HCT116 (cell line): ENCODE results near the gene BNIP5. TPM values are rescaled to one million over a fixed set of nuclear protein-coding genes. Genes with fewer than 3 reads are reported as not detected.

Source experiments
- ATAC-seq: fragments of 200-7000 bp; cut with Tn5 transposase; 2 replicates; pipeline ENCODE4 v1.9.1; 2020; ENCODE audit warnings: mild to moderate bottlenecking, moderate library complexity
- BruUV-seq: library from RNA; stranded (reverse); fragments of 400-500 nt; replicated peaks from 2 replicates; lab custom pipeline; 2021; lab: Mats Ljungman, UMichigan
- CTCF ChIA-PET: fragments of 300-600 bp; sonication (Branson Sonifier 250); formaldehyde crosslinking; loops from one replicate; lab custom pipeline; 2021; ENCODE audit warnings: antibody characterized with exemption; lab: Charles Lee
- POLR2A ChIA-PET: fragments of 300-600, 350-600 bp; sonication (Branson Sonifier 250); formaldehyde crosslinking; loops from one replicate; lab custom pipeline; 2021; ENCODE audit warnings: antibody characterized with exemption; lab: Charles Lee
- RAD21 ChIA-PET, 2 experiments: fragments of 300-600 bp; sonication (Branson Sonifier 250); formaldehyde crosslinking; loops; one replicate each; lab custom pipeline; 2023; ENCODE audit warnings: low total read pairs in 2 of 2; ENCODE audit not compliant: uncharacterized antibody in 2 of 2, unreplicated experiment in 2 of 2, low non-redundant PET in 1 of 2; lab: Charles Lee
- DNase-seq: peaks from one replicate; pipeline ENCODE4 v3.0.0-alpha.2; 2010; ENCODE audit warnings: low read depth, low spot score
- H2AFZ ChIP-seq: fragments of 200-600 bp; shearing (Covaris generic), sonication (generic); 2 replicates; pipeline ENCODE4 v1.6.1; 2017; ENCODE audit warnings: low read depth, mixed run types, mixed read lengths, antibody characterized with exemption, low read length; ENCODE audit not compliant: poor library complexity, severe bottlenecking
- H3K27ac ChIP-seq: 2 replicates; pipeline ENCODE4 v1.5.1; 2012; ENCODE audit warnings: low read depth, low read length
- H3K27me3 ChIP-seq: fragments of 200-600 bp; sonication (generic); 2 replicates; pipeline ENCODE4 v1.6.1; 2016; ENCODE audit warnings: mixed run types, low read length, mixed read lengths; ENCODE audit not compliant: insufficient read depth
- H3K36me3 ChIP-seq, 2 experiments: fragments of 200-500 bp in 1 of 2; fragments of 200-600 bp in 1 of 2; sonication (Bioruptor generic) in 1 of 2; sonication (generic) in 1 of 2; 2 replicates each; pipeline versions ENCODE4 v1.5.1 to v1.6.1; 2014 to 2016; ENCODE audit warnings: low read length in 2 of 2, inconsistent platforms in 1 of 2, mixed read lengths in 1 of 2, mixed run types in 1 of 2; ENCODE audit not compliant: insufficient read depth in 2 of 2, control insufficient read depth in 1 of 2
- H3K4me1 ChIP-seq, 2 experiments: fragments of 200-600 bp in 1 of 2; sonication (generic) in 1 of 2; 2 replicates each; pipeline versions ENCODE4 v1.5.1 to v1.6.1; 2012 to 2017; ENCODE audit warnings: low read length in 2 of 2, inconsistent platforms in 1 of 2, mild to moderate bottlenecking in 1 of 2, mixed read lengths in 1 of 2, mixed run types in 1 of 2, moderate library complexity in 1 of 2; ENCODE audit not compliant: insufficient read depth in 2 of 2, control insufficient read depth in 1 of 2
- H3K4me2 ChIP-seq: fragments of 200-600 bp; sonication (generic); 2 replicates; pipeline ENCODE4 v1.6.1; 2017; ENCODE audit warnings: mixed run types, low read length, mixed read lengths
- H3K4me3 ChIP-seq, 2 experiments: fragments of 200-600 bp in 1 of 2; sonication (generic) in 1 of 2; replicated peaks in 1 of 2; 2 replicates each; pipeline ENCODE4 v1.5.1; 2011 to 2016; ENCODE audit warnings: low read length in 2 of 2, control low read depth in 1 of 2, low read depth in 1 of 2, mild to moderate bottlenecking in 1 of 2, mixed read lengths in 1 of 2, mixed run types in 1 of 2
- H3K79me2 ChIP-seq: fragments of 200-600 bp; sonication (generic); 2 replicates; pipeline ENCODE4 v1.6.1; 2017; ENCODE audit warnings: mild to moderate bottlenecking, mixed run types, low read length, moderate library complexity, mixed read lengths; ENCODE audit not compliant: insufficient read depth
- H3K9ac ChIP-seq: fragments of 200-600 bp; sonication (generic); 2 replicates; pipeline ENCODE4 v1.6.1; 2016; ENCODE audit warnings: low read length, mixed read lengths
- H3K9me2 ChIP-seq: fragments of 200-600 bp; sonication (generic), shearing (Covaris generic); 2 replicates; pipeline ENCODE4 v1.6.1; 2017; ENCODE audit warnings: mixed run types, mild to moderate bottlenecking, moderate library complexity; ENCODE audit not compliant: insufficient read depth
- H3K9me3 ChIP-seq, 2 experiments: fragments of 200-500 bp in 1 of 2; fragments of 200-600 bp in 1 of 2; sonication (Bioruptor generic) in 1 of 2; sonication (generic) in 1 of 2; 2 replicates each; pipeline ENCODE4 v1.6.1; 2014 to 2017; ENCODE audit warnings: low read length in 2 of 2, mixed read lengths in 2 of 2, inconsistent platforms in 1 of 2, low read depth in 1 of 2, mild to moderate bottlenecking in 1 of 2, mixed run types in 1 of 2, moderate library complexity in 1 of 2; ENCODE audit not compliant: control insufficient read depth in 1 of 2, insufficient read depth in 1 of 2
- H4K20me1 ChIP-seq: fragments of 200-600 bp; sonication (generic), shearing (Covaris generic); 2 replicates; pipeline ENCODE4 v1.6.1; 2017; ENCODE audit warnings: mixed run types, mild to moderate bottlenecking, moderate library complexity; ENCODE audit not compliant: insufficient read depth
- CBX3 ChIP-seq: IDR thresholded peaks from 2 replicates; pipeline ENCODE4 v1.6.1; 2012; ENCODE audit warnings: low read depth
- CTCF ChIP-seq, 3 experiments: fragments of 200-600 bp in 1 of 3; sonication (generic) in 1 of 3; IDR thresholded peaks in 2 of 3; conservative IDR thresholded peaks in 1 of 3; 2 replicates each; pipeline ENCODE4 v1.5.1; 2012 to 2017; ENCODE audit warnings: low read depth in 2 of 3, low read length in 2 of 3, antibody characterized with exemption in 1 of 3, borderline replicate concordance in 1 of 3, control low read depth in 1 of 3, mild to moderate bottlenecking in 1 of 3, mixed read lengths in 1 of 3, mixed run types in 1 of 3, moderate library complexity in 1 of 3; ENCODE audit not compliant: insufficient read depth in 1 of 3
- EZH2 ChIP-seq: fragments of 200-600 bp; sonication (generic); IDR thresholded peaks from 2 replicates; pipeline ENCODE4 v1.6.1; 2017; ENCODE audit warnings: antibody characterized with exemption, mixed run types
- JUND ChIP-seq: IDR thresholded peaks from 2 replicates; pipeline ENCODE4 v1.6.1; 2012
- MAX ChIP-seq: IDR thresholded peaks from 2 replicates; pipeline ENCODE4 v1.6.1; 2012
- POLR2A ChIP-seq: IDR thresholded peaks from 2 replicates; pipeline ENCODE4 v1.7.0; 2011; ENCODE audit warnings: borderline replicate concordance; ENCODE audit not compliant: insufficient read depth, insufficient read length; ENCODE audit errors: extremely low read depth
- RAD21 ChIP-seq: IDR thresholded peaks from 2 replicates; pipeline ENCODE4 v1.6.1; 2012; ENCODE audit warnings: low read depth, mild to moderate bottlenecking
- SRF ChIP-seq: IDR thresholded peaks from 2 replicates; pipeline ENCODE4 v1.6.1; 2012; ENCODE audit warnings: low read depth
- YY1 ChIP-seq: IDR thresholded peaks from 2 replicates; pipeline ENCODE4 v1.6.1; 2011; ENCODE audit warnings: low read length, low read depth, moderate library complexity, mild to moderate bottlenecking; ENCODE audit not compliant: insufficient replicate concordance; ENCODE audit errors: extremely low read depth
- ZFX ChIP-seq: fragments of 450-650 bp; IDR thresholded peaks from 2 replicates; pipeline ENCODE4 v1.6.1; 2017
- ZNF274 ChIP-seq: fragments of 200-500 bp; sonication (Bioruptor generic); IDR thresholded peaks from 2 replicates; pipeline ENCODE4 v1.6.1; 2014; ENCODE audit warnings: mild to moderate bottlenecking, low read depth, low read length, inconsistent platforms
- intact Hi-C: fragments of 100-400 bp; cut with micrococcal nuclease; formaldehyde crosslinking; loops from 2 replicates; pipeline ENCODE4 v1.10.0; 2022
- total RNA-seq: library from RNA; stranded (reverse); gene quantifications from one replicate; pipeline ENCODE4 v1.2.1, GENCODE V29; 2021; ENCODE audit not compliant: unreplicated experiment

The BNIP5 gene
- total RNA-seq, 1 experiment from 2014 or later, result not detected

- H3K9ac ChIP-seq, result no peak overlapping the region
- no peak overlapping the region for H3K27ac ChIP-seq
- H2AFZ ChIP-seq, result no peak overlapping the region
- H4K20me1 ChIP-seq, result no peaks in the 10 kb centered on the region
- no peaks in the 10 kb centered on the region for H3K36me3 ChIP-seq
- no peak for ATAC-seq
- CTCF ChIA-PET, result interaction anchor here (1.1 kb wide), 1 partner anchor 24 kb away, joined by 3 read pairs; no protein-coding TSS in a partner anchor
- H3K4me3 ChIP-seq, result no peak overlapping the region
- POLR2A ChIA-PET, result no interaction called here
- TF ChIP-seq ZNF274 (no peak), SRF (no peak), ZFX (no peak), RAD21 (no peak), CBX3 (no peak), MAX (no peak), EZH2 (no peak), POLR2A (no peak), JUND (no peak), YY1 (no peak), CTCF (IDR thresholded peaks at IDR 0.05 in 2 of 3, conservative IDR thresholded peaks at IDR 0.05 in 1 of 3; ENCODE audit: borderline replicate concordance in 1 of 3, insufficient read depth in 1 of 3, low read depth in 2 of 3, low read length in 2 of 3) (no peak)
- TF ChIP-seq, all 23 proteins: peak for 0
- Histone ChIP-seq H3K27me3 (peaks cover 19% of the 10 kb centered on the region; the same call in 1 of the 2 replicates), H3K4me2 (no peak overlapping the region), H3K9me3 (no peaks in the 10 kb centered on the region), H3K9me2 (no peaks in the 10 kb centered on the region), H3K79me2 (no peaks in the 10 kb centered on the region), H3K4me1 (no peaks in the 10 kb centered on the region)
- no peak for DNase-seq
- no TSS peak for BruUV-seq
- intact Hi-C loops, result no loop called here
- RAD21 ChIA-PET, result no interaction called here
Measured at GRCh38 chr6:36277946-36278470, 58.7 kb downstream of the BNIP5 start.
